ENCODE measurements around the gene STX10.
"Not testable (repeated sequence)": the region's sequence is repeated elsewhere in the genome, so short reads cannot be mapped to it uniquely, and the experiment has no call there.

Gene STX10

GRCh38 chr19:13150187-13150930, at the start of gene STX10, which contains the start of gene IER2:
STX10 (minus strand) TSS chr19:13150375; CDS start chr19:13150173, 202 bp downstream.
IER2 (plus strand) TSS chr19:13150411; CDS start chr19:13153187, 2,776 bp downstream.
- peak; percentile 96 for DNase-seq (ENCODE audit: low spot score)

- no peak for DNase-seq (ENCODE audit: low spot score)
Observed at GRCh38 chr19:13198634-13199033, 48.5 kb upstream of the STX10 start.

- DNase-seq (ENCODE audit: low spot score) = peak; percentile 61
Observed at GRCh38 chr19:13195678-13196077, 45.5 kb upstream of the STX10 start.

GRCh38 chr19:13190781-13191540, 40.8 kb upstream of the STX10 start:
- no peak for DNase-seq (ENCODE audit: low spot score)

GRCh38 chr19:13189600-13189999, 39.4 kb upstream of the STX10 start:
- DNase-seq (ENCODE audit: low spot score) = no peak

GRCh38 chr19:13187419-13187818, 37.2 kb upstream of the STX10 start:
- DNase-seq (ENCODE audit: low spot score) = no peak

GRCh38 chr19:13186688-13187087, 36.5 kb upstream of the STX10 start:
- DNase-seq (ENCODE audit: low spot score) = not testable (repeated sequence)

GRCh38 chr19:13185763-13186657, 35.8 kb upstream of the STX10 start:
- peak; percentile 32 for DNase-seq (ENCODE audit: low spot score)

GRCh38 chr19:13184926-13185325, 34.8 kb upstream of the STX10 start:
- DNase-seq (ENCODE audit: low spot score) = not testable (repeated sequence)

- no peak for DNase-seq (ENCODE audit: low spot score)
Observed at GRCh38 chr19:13181747-13182388, 31.7 kb upstream of the STX10 start.

- not testable (repeated sequence) for DNase-seq (ENCODE audit: low spot score)
Observed at GRCh38 chr19:13178291-13178690, 28.1 kb upstream of the STX10 start.

GRCh38 chr19:13177584-13177983, 27.4 kb upstream of the STX10 start:
- not testable (repeated sequence) for DNase-seq (ENCODE audit: low spot score)

- no peak for DNase-seq (ENCODE audit: low spot score)
Observed at GRCh38 chr19:13176345-13176744, 26.2 kb upstream of the STX10 start.

- no peak for DNase-seq (ENCODE audit: low spot score)
Observed at GRCh38 chr19:13173139-13173737, 23.1 kb upstream of the STX10 start.

- peak; percentile 74 for DNase-seq (ENCODE audit: low spot score)
Observed at GRCh38 chr19:13172346-13173138, 22.4 kb upstream of the STX10 start.

- no peak for DNase-seq (ENCODE audit: low spot score)
Observed at GRCh38 chr19:13171146-13171545, 21.0 kb upstream of the STX10 start.

GRCh38 chr19:13169769-13170168, 19.6 kb upstream of the STX10 start:
- peak; percentile 80 for DNase-seq (ENCODE audit: low spot score)

- DNase-seq (ENCODE audit: low spot score) = not testable (repeated sequence)
Observed at GRCh38 chr19:13166151-13166550, 16.0 kb upstream of the STX10 start.

GRCh38 chr19:13165162-13165997, 15.2 kb upstream of the STX10 start:
- no peak for DNase-seq (ENCODE audit: low spot score)

Data from SW480 (cell line).